Activated CD8-positive, alpha-beta memory T cell treated with anti-CD3 and anti-CD28 coated beads, Interleukin-2, amount 50 U/mL, for 4 hours (primary cell): ENCODE measurements around the gene TBX22.
"Not testable (repeated sequence)": the region's sequence is repeated elsewhere in the genome, so short reads cannot be mapped to it uniquely, and the experiment has no call there.

Experiments used
- DNase-seq: peaks from one replicate; pipeline ENCODE4 v3.0.0-alpha.2; 2020

The TBX22 gene

GRCh38 chrX:80014141-80014940 is at the start of gene TBX22:
Gene TBX22, plus strand, starts transcription at chrX:80014753. Its CDS starts 7,517 bp downstream, at chrX:80022270.
- no peak for DNase-seq

- DNase-seq = no peak
These were observed 38.9 kb upstream of the TBX22 start for GRCh38 chrX:79975605-79976004.

GRCh38 chrX:80004458-80004857 is 10.1 kb upstream of the TBX22 start:
- no peak for DNase-seq

- DNase-seq = no peak
These were observed 3.0 kb upstream of the TBX22 start for GRCh38 chrX:80011522-80011921.

- DNase-seq = no peak
These were observed 1.6 kb downstream of the TBX22 start for GRCh38 chrX:80016182-80016581.

GRCh38 chrX:80021621-80022020 is 7.1 kb downstream of the TBX22 start:
- no peak for DNase-seq

GRCh38 chrX:80022363-80023031 is 7.9 kb downstream of the TBX22 start:
- DNase-seq = no peak

GRCh38 chrX:80026116-80026515 is 11.6 kb downstream of the TBX22 start:
- DNase-seq = no peak

- not testable (repeated sequence) for DNase-seq
These were observed 51.6 kb downstream of the TBX22 start for GRCh38 chrX:80066156-80066555.

GRCh38 chrX:80075625-80076024 is 61.1 kb downstream of the TBX22 start:
- not testable (repeated sequence) for DNase-seq
